ENCODE results near the gene FAM78A.

FAM78A gene, protein sequence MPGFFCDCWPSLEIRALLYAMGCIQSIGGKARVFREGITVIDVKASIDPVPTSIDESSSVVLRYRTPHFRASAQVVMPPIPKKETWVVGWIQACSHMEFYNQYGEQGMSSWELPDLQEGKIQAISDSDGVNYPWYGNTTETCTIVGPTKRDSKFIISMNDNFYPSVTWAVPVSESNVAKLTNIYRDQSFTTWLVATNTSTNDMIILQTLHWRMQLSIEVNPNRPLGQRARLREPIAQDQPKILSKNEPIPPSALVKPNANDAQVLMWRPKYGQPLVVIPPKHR

GRCh38 chr9:131276094-131276888, at the start of gene FAM78A:
Gene FAM78A (minus strand): TSS chr9:131276510. CDS start chr9:131276179, 331 bp downstream.
- no peak for TF ChIP-seq CTCF (IDR thresholded peaks at IDR 0.05; ENCODE audit: low read length, missing control alignments)
- no peak within 1 kb of the TSS for H3K4me3 ChIP-seq (replicated peaks; ENCODE audit: low read depth, low read length)
- no peak for DNase-seq (ENCODE audit: low read depth)

DNA sequence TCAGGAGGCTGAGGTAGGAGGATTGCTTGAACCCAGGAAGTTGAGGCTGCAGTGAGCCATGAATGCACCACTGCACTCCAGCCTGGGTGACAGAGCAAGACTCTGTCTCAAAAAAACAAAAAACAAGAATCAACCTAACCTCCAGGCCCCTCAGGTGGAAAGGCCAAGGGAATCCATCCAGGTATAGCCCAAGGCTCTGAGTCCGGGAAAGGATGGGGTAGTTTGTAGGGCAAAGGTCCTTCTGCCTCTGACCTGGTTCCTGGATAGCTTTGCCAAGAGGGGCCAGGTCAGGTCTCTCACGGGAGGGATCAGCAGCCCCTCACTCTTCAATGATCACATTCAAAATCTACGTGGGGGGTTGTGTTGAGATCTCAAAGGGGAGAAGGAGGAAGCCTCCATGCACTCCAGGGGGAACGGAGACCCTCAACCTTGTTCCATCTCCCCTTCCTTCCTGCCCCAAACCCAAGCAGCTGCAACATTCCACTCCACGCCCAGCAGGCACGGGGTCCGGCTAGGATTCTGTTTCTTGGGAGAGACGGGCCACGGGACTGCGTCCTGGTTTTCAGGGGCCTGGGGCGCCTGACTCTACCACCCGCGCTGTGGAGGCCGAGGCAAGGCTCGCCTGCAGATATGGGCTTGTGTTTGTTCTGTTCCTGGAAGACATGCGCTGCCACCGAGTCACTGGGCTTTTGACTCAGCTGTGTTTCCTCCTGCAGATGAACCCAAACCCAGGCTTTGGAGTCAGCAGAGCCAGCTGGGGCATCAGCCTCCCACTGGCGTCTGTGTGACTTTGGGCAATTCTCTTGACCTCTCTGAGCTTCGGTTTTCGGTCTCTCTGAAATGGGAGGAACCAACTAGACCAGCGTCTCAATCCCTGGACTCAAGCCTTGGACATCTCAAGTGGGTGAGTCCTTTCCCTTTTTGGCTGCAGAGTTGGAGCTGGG, 48.7 kb upstream of the FAM78A start:
- TF ChIP-seq CTCF (IDR thresholded peaks at IDR 0.05; ENCODE audit: low read length, missing control alignments): no peak
- no peak for DNase-seq (ENCODE audit: low read depth)
- no peak overlapping the region for H3K4me3 ChIP-seq (replicated peaks; ENCODE audit: low read depth, low read length)

DNA sequence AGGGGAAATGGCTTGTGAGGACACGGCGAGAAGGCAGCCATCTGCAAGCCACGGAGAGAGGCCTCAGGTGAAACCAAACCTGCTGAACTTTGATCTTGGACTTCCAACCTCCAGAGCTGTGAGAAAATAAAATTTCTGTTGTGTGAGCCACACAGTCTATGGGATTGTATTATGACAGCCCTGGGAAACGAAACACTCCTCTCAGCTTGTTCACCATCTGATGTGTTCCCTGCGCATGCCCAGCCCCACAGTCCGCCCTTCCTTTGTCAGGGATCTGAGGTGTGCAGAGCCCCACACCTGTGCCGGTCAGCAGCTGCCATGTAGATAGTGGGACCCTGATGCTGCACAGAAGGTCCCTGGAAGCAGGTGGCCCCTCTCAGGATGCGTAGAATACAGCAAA, 47.3 kb upstream of the FAM78A start:
- no peak overlapping the region for H3K4me3 ChIP-seq (replicated peaks; ENCODE audit: low read depth, low read length)
- no peak for DNase-seq (ENCODE audit: low read depth)
- TF ChIP-seq CTCF (IDR thresholded peaks at IDR 0.05; ENCODE audit: low read length, missing control alignments): no peak

GRCh38 chr9:131320031-131320685, 43.8 kb upstream of the FAM78A start:
- H3K4me3 ChIP-seq (replicated peaks; ENCODE audit: low read depth, low read length): no peak overlapping the region

GRCh38 chr9:131319486-131319885, 43.2 kb upstream of the FAM78A start:
- no peak overlapping the region for H3K4me3 ChIP-seq (replicated peaks; ENCODE audit: low read depth, low read length)
- DNase-seq (ENCODE audit: low read depth): no peak
- no peak for TF ChIP-seq CTCF (IDR thresholded peaks at IDR 0.05; ENCODE audit: low read length, missing control alignments)

More at GRCh38 chr9:131320031-131320685, 43.8 kb upstream of the FAM78A start:
- TF ChIP-seq CTCF (IDR thresholded peaks at IDR 0.05; ENCODE audit: low read length, missing control alignments): no peak
- no peak for DNase-seq (ENCODE audit: low read depth)

Measured in fibroblast of pulmonary artery (primary cell).